IPS-18a (cell line): Measurements from ENCODE around the gene HHAT.
"Not testable (repeated sequence)": the region's sequence is repeated elsewhere in the genome, so short reads cannot be mapped to it uniquely, and the experiment has no call there.

Experiments used
- H3K27ac ChIP-seq: one replicate; pipeline ENCODE4 v1.5.1; 2013; ENCODE audit warnings: low read length
- H3K27me3 ChIP-seq: one replicate; pipeline ENCODE4 v1.6.1; 2013; ENCODE audit warnings: mild to moderate bottlenecking, low read length; ENCODE audit not compliant: control insufficient read depth, insufficient read depth
- H3K36me3 ChIP-seq: one replicate; pipeline ENCODE4 v1.6.1; 2013; ENCODE audit warnings: low read depth, low read length; ENCODE audit not compliant: control insufficient read depth
- H3K4me1 ChIP-seq: one replicate; pipeline ENCODE4 v1.6.1; 2013; ENCODE audit warnings: low read depth, low read length; ENCODE audit not compliant: control insufficient read depth
- H3K4me3 ChIP-seq: one replicate; pipeline ENCODE4 v1.5.1; 2013; ENCODE audit warnings: low read length
- H3K9ac ChIP-seq: one replicate; pipeline ENCODE4 v1.6.1; 2013; ENCODE audit warnings: mild to moderate bottlenecking, low read length, moderate library complexity
- H3K9me3 ChIP-seq: one replicate; pipeline ENCODE4 v1.6.1; 2013; ENCODE audit warnings: low read depth, low read length; ENCODE audit not compliant: control insufficient read depth

Gene HHAT

DNA sequence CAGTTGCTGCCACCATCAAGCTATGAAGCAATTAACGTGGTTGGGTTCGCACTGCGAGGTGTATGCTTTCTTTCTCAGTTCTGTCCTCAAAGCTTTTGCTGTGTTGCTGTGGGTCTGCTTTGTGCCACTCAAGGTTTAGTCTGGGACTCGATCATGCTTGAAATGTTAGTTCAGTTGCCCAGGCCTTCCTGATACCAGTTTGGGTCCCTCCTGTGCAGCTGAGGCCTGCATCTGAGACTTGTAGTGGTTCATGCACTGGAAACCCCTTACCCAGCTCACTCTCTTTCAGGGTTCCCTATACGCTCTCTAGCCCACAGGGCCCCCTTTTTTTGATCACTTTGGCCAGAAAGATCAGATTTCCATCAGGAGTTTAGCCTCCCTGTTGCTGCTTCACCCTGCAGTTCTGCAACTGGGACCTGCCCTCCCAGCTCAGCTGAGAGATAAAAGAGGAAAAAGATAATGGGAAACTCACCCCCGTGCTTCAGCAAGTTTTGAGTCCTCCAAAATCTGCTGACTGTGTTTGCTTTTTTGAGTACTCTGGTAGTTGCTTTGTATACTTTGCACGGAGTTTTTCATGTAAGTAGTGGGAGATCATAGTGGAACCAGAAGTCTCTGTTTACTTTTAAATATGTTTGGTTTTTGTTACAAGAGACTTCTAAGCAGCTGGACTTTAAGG lies 317.0 kb downstream of the HHAT start:
- Histone ChIP-seq H3K4me1 (no peaks in the 10 kb centered on the region), H3K4me3 (no peak overlapping the region), H3K36me3 (no peaks in the 10 kb centered on the region), H3K27me3 (no peaks in the 10 kb centered on the region), H3K27ac (no peak overlapping the region), H3K9me3 (no peaks in the 10 kb centered on the region), H3K9ac (no peak overlapping the region)

DNA sequence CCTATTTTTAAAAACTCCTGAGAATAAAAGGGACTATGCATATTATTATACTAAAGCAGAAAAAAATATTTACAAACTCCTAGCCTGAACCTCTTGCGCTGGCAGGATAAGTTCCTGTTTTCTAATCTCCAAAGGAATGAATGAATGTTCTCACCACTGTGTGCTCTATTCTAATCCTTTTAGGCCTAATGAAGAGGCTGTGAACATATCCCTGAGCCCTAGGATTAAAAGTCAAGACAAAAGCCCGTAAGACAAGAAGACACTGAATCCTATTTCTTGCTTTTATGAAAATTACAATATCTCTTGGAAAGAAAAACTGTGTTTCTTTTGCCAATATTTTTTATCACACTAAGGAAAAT lies 317.5 kb downstream of the HHAT start:
- no peak overlapping the region for H3K9ac ChIP-seq
- no peaks in the 10 kb centered on the region for H3K9me3 ChIP-seq
- no peak overlapping the region for H3K4me3 ChIP-seq
- H3K27me3 ChIP-seq = no peaks in the 10 kb centered on the region
- no peaks in the 10 kb centered on the region for H3K36me3 ChIP-seq
- H3K4me1 ChIP-seq = no peaks in the 10 kb centered on the region
- H3K27ac ChIP-seq = no peak overlapping the region

DNA sequence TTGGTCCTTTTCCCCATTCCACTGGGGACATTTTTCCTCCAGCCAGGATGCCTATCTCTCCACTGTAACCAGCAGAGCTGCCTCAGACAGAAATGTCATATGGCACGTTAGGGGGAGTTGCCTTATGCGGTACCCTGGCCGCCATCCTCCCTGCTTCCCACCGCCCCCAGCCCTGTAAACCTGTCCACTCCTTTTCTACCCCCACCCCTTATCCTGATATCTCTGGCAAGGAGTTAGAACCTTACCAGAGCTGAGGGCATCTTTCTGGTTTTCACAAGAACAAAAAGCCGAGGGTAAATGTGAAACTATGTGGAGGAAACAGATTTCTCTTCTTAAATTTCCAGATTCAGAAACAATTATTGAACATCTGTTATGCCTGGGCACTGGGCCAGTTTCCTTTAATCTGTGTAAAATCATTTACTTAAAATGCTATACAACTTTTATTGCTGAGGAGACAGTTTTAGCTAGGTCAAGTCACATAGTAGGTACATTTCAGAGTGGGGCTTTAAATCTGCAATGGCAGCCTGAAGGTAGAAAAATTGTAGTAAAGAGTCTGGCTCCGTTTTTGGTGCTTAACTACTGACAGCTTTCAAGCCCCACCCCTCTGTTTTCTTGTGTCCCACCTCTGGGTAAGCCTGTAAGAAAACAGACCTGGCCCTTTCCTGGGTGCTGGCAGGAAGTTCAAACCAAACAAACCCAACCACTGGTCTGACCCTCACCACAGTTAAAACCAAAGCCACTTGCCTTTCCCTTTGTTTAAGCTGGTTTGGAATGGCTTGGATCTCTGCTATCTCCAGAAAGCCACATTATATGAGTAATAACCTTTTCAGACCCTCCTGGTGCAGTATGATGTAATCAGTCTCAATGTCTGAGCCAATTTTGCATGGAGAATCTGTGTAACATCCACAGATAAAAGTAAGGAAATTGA lies 319.0 kb downstream of the HHAT start:
- Histone ChIP-seq H3K9ac (no peak overlapping the region), H3K4me3 (no peak overlapping the region), H3K36me3 (no peaks in the 10 kb centered on the region), H3K4me1 (no peaks in the 10 kb centered on the region), H3K27me3 (no peaks in the 10 kb centered on the region), H3K9me3 (no peaks in the 10 kb centered on the region), H3K27ac (no peak overlapping the region)

DNA sequence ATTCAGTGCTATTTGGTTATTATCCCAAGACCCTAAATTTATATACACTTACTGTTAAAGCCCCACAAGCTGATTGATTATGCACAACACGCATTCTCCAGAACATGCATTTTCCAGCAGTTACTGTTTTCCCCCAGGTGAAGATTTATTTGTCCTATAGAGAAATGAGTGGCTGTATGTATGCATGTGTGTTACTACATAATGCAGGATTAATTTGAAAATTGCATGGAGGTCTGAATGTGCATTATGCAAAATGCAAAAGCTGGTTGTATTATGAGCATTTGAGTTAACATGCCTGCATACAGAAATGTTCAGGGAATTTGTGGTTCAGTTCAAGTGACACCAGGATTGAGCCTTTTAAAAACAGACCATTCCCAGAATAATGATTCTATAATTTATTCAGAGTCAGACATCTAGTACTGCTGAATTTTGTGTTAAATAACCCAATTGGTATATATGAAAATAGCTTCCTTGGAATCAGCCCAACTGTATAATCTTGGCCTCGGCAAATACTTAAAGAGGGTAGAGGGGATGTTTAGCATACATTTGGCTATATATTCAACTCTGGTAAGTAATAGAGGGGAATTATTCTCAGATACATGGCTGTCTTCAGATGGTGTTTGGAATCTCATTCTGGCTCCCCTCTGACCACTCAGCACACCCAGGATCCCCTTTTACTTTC lies 320.0 kb downstream of the HHAT start:
- no peaks in the 10 kb centered on the region for H3K4me1 ChIP-seq
- no peak overlapping the region for H3K4me3 ChIP-seq
- no peak overlapping the region for H3K27ac ChIP-seq
- H3K36me3 ChIP-seq = no peaks in the 10 kb centered on the region
- no peaks in the 10 kb centered on the region for H3K9me3 ChIP-seq
- H3K9ac ChIP-seq = no peak overlapping the region
- no peaks in the 10 kb centered on the region for H3K27me3 ChIP-seq

DNA sequence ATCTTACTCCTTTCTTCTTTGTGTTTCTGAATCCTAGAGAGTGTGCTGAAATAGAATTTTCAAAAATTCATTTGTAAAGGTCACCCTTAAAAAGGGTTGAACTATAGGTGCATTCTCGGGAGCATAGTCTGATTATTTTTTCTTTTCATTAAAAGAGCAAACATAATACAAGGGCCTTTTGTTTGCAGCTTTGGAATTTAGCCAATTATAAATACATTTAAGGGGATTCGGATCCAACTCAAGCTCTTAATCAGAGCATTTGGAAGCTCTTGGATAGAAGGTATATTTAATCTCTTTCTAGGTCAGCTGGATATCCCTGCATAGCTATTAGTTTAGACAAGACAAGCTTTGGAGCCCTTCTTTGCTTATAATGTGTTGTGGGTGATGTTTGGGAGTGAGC lies 321.7 kb downstream of the HHAT start:
- H3K27me3 ChIP-seq = no peaks in the 10 kb centered on the region
- H3K36me3 ChIP-seq = no peaks in the 10 kb centered on the region
- no peak overlapping the region for H3K4me3 ChIP-seq
- H3K4me1 ChIP-seq = no peaks in the 10 kb centered on the region
- H3K27ac ChIP-seq = no peak overlapping the region
- H3K9me3 ChIP-seq = no peaks in the 10 kb centered on the region
- no peak overlapping the region for H3K9ac ChIP-seq

DNA sequence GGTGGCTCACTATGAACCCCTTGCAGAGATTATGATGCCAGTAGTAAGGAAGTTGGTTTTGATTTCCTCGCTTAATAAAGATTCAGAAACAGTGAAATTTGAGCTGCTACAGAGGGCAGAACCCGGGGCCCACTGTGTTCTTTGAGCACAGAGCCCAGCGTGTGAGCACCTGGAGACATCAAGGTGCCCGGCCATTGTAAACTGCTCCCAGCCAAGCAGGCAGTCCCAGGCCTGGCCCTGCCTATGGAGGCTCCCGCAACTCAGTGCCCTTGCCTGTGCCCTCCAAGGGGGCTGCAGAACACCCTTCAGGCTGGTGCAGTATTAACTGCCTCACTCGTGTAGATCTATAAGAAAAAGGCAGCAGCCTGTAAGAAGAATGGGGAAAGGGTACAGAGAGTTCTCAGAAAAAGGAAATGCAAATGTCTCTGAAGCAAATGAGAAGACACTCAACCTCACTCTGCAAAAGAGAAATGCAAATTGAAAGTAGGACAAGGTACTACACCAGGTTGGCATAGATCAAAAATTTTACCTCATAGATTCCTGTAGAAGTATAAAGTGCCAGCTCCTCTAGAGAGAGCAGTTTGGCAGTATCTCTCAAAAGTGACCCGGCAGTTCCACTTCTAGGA lies 323.7 kb downstream of the HHAT start:
- Histone ChIP-seq H3K36me3 (no peaks in the 10 kb centered on the region), H3K27ac (no peak overlapping the region)

DNA sequence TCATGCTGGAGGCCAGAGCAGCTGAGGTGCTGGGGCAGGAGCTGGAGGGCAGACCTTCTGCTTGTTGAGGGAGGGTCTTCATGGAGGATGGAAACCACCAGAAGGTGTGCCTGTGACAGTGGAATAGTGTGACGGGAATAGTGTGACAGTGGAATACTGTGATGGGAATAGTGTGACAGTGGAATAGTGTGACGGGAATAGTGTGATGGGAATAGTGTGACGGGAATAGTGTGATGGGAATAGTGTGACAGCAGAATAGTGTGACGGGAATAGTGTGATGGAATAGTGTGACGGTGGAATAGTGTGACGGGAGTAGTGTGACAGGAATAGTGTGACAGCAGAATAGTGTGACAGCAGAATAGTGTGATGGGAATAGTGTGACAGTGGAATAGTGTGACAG lies 325.1 kb downstream of the HHAT start:
- Histone ChIP-seq H3K9me3 (no peaks in the 10 kb centered on the region), H3K4me1 (no peaks in the 10 kb centered on the region), H3K4me3 (no peak overlapping the region), H3K36me3 (no peaks in the 10 kb centered on the region), H3K27me3 (no peaks in the 10 kb centered on the region), H3K9ac (no peak overlapping the region), H3K27ac (no peak overlapping the region)

More for the DNA sequence above, 323.7 kb downstream of the HHAT start:
- H3K4me3 ChIP-seq = no peak overlapping the region
- no peaks in the 10 kb centered on the region for H3K4me1 ChIP-seq
- no peaks in the 10 kb centered on the region for H3K27me3 ChIP-seq
- H3K9me3 ChIP-seq = no peaks in the 10 kb centered on the region
- H3K9ac ChIP-seq = no peak overlapping the region

DNA sequence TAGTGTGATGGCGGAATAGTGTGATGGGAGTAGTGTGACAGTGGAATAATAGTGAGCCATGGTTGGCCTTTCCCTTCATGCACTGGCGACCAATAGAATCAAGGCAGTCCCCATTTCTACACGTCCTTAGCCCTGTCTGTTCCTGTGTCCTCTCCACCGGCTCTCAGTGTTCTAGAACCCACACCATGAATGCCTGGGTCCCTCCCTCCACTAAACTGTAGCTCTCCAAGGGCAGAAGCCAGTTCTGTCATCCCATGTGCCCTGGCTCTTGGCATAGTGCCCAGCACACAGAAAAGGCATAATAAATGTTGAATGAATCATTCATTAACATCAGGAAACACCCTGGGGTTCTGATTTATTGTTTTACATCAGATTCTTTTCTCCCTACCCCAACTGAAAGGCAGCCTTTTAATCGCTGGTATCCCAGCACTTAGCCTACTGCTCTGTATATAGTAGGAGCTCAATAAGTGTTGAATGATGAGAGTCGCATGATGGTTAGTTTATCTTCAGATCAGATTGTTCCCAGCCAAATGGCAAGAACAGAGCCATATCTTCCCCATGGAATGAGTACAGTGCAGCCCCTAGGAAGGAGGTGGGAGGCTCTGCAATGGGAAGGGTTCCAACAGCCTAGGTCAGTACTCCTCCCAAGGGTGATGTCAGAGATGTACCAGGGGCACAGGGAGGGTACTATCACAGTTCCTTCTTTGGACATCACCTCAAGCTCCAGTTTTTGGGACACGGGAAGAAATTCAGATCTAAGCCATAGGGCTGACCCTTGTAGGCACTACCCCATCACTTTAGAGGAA lies 325.7 kb downstream of the HHAT start:
- Histone ChIP-seq H3K4me1 (no peaks in the 10 kb centered on the region), H3K36me3 (no peaks in the 10 kb centered on the region), H3K27ac (no peak overlapping the region), H3K9me3 (no peaks in the 10 kb centered on the region), H3K27me3 (no peaks in the 10 kb centered on the region), H3K4me3 (no peak overlapping the region), H3K9ac (no peak overlapping the region)

DNA sequence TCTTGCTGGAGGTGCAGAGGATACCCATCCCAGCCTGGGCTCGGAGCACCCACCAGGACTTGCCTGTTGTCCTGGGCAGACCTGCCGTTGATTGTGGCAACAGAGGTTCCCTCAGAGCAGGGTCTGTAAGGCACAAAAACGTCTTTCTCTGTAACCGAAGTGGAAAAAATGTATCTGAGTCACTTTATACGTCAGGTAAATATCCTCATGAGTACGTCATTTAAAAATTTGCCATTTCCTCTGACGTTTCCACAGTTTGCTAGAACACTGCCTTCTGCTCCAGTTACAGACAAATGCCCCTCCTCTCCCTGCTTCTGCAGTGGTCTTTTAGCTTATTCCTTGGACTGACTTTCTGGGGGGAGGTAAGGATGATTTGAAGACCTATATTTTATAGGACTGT lies 326.8 kb downstream of the HHAT start:
- Histone ChIP-seq H3K27ac (no peak overlapping the region), H3K27me3 (no peaks in the 10 kb centered on the region), H3K4me1 (no peaks in the 10 kb centered on the region), H3K9me3 (no peaks in the 10 kb centered on the region), H3K4me3 (no peak overlapping the region), H3K36me3 (no peaks in the 10 kb centered on the region), H3K9ac (no peak overlapping the region)

DNA sequence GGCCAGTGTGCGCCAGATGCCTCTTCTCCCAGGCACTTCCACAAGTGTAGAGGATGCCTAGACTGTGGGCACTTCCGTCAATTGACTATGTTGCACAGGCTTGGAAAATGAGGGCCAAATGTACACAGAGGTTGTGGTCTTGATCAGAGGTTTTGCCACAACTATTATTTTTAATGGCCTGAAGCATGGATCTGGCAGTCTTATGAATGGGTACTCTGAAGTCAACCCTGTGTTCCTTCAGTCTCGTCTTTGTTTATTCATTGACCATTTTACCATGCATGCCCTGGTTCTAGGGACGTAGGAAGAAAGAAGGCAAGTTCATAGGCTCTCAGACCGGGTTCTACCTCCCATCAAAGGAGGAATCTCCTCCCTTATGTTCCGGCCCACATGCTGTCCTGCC lies 329.1 kb downstream of the HHAT start:
- H3K4me1 ChIP-seq = no peaks in the 10 kb centered on the region
- no peaks in the 10 kb centered on the region for H3K9me3 ChIP-seq
- H3K36me3 ChIP-seq = no peaks in the 10 kb centered on the region
- H3K4me3 ChIP-seq = no peak overlapping the region
- no peaks in the 10 kb centered on the region for H3K27me3 ChIP-seq
- no peak overlapping the region for H3K9ac ChIP-seq
- H3K27ac ChIP-seq = no peak overlapping the region

DNA sequence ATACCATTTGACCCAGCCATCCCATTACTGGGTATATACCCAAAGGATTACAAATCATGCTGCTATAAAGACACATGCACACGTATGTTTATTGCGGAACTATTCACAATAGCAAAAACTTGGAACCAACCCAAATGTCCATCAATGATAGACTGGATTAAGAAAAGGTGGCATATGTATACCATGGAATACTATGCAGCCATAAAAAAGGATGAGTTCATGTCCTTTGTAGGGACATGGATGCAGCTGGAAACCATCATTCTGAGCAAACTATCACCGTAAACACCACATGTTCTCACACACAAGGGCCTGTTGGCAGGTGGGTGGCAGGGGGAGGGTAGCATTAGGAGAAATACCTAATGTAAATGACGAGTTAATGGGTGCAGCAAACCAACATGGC lies 332.8 kb downstream of the HHAT start:
- not testable (repeated sequence) for H3K36me3 ChIP-seq, H3K9ac ChIP-seq, H3K4me3 ChIP-seq, H3K4me1 ChIP-seq, H3K27ac ChIP-seq, H3K9me3 ChIP-seq, H3K27me3 ChIP-seq
